HCT116 (cell line): ENCODE measurements around the gene NFAT5. TPM values are rescaled to one million over a fixed set of nuclear protein-coding genes. Genes with fewer than 3 reads are reported as not detected.
A peak's percentile ranks its signal among the peaks of the same experiment; 100 is the strongest.

Source experiments
- ATAC-seq: fragments of 200-7000 bp; cut with Tn5 transposase; 2 replicates; pipeline ENCODE4 v1.9.1; 2020; ENCODE audit warnings: mild to moderate bottlenecking, moderate library complexity
- BruUV-seq: library from RNA; stranded (reverse); fragments of 400-500 nt; replicated peaks from 2 replicates; lab custom pipeline; 2021; lab: Mats Ljungman, UMichigan
- CTCF ChIA-PET: fragments of 300-600 bp; sonication (Branson Sonifier 250); formaldehyde crosslinking; loops from one replicate; lab custom pipeline; 2021; ENCODE audit warnings: antibody characterized with exemption; lab: Charles Lee
- POLR2A ChIA-PET: fragments of 300-600, 350-600 bp; sonication (Branson Sonifier 250); formaldehyde crosslinking; loops from one replicate; lab custom pipeline; 2021; ENCODE audit warnings: antibody characterized with exemption; lab: Charles Lee
- RAD21 ChIA-PET, 2 experiments: fragments of 300-600 bp; sonication (Branson Sonifier 250); formaldehyde crosslinking; loops; one replicate each; lab custom pipeline; 2023; ENCODE audit warnings: low total read pairs in 2 of 2; ENCODE audit not compliant: uncharacterized antibody in 2 of 2, unreplicated experiment in 2 of 2, low non-redundant PET in 1 of 2; lab: Charles Lee
- DNase-seq: peaks from one replicate; pipeline ENCODE4 v3.0.0-alpha.2; 2010; ENCODE audit warnings: low read depth, low spot score
- H2AFZ ChIP-seq: fragments of 200-600 bp; shearing (Covaris generic), sonication (generic); 2 replicates; pipeline ENCODE4 v1.6.1; 2017; ENCODE audit warnings: low read depth, mixed run types, mixed read lengths, antibody characterized with exemption, low read length; ENCODE audit not compliant: poor library complexity, severe bottlenecking
- H3K27ac ChIP-seq: 2 replicates; pipeline ENCODE4 v1.5.1; 2012; ENCODE audit warnings: low read depth, low read length
- H3K27me3 ChIP-seq: fragments of 200-600 bp; sonication (generic); 2 replicates; pipeline ENCODE4 v1.6.1; 2016; ENCODE audit warnings: mixed run types, low read length, mixed read lengths; ENCODE audit not compliant: insufficient read depth
- H3K36me3 ChIP-seq, 2 experiments: fragments of 200-500 bp in 1 of 2; fragments of 200-600 bp in 1 of 2; sonication (Bioruptor generic) in 1 of 2; sonication (generic) in 1 of 2; 2 replicates each; pipeline versions ENCODE4 v1.5.1 to v1.6.1; 2014 to 2016; ENCODE audit warnings: low read length in 2 of 2, inconsistent platforms in 1 of 2, mixed read lengths in 1 of 2, mixed run types in 1 of 2; ENCODE audit not compliant: insufficient read depth in 2 of 2, control insufficient read depth in 1 of 2
- H3K4me1 ChIP-seq, 2 experiments: fragments of 200-600 bp in 1 of 2; sonication (generic) in 1 of 2; 2 replicates each; pipeline versions ENCODE4 v1.5.1 to v1.6.1; 2012 to 2017; ENCODE audit warnings: low read length in 2 of 2, inconsistent platforms in 1 of 2, mild to moderate bottlenecking in 1 of 2, mixed read lengths in 1 of 2, mixed run types in 1 of 2, moderate library complexity in 1 of 2; ENCODE audit not compliant: insufficient read depth in 2 of 2, control insufficient read depth in 1 of 2
- H3K4me2 ChIP-seq: fragments of 200-600 bp; sonication (generic); 2 replicates; pipeline ENCODE4 v1.6.1; 2017; ENCODE audit warnings: mixed run types, low read length, mixed read lengths
- H3K4me3 ChIP-seq, 2 experiments: fragments of 200-600 bp in 1 of 2; sonication (generic) in 1 of 2; replicated peaks in 1 of 2; 2 replicates each; pipeline ENCODE4 v1.5.1; 2011 to 2016; ENCODE audit warnings: low read length in 2 of 2, control low read depth in 1 of 2, low read depth in 1 of 2, mild to moderate bottlenecking in 1 of 2, mixed read lengths in 1 of 2, mixed run types in 1 of 2
- H3K79me2 ChIP-seq: fragments of 200-600 bp; sonication (generic); 2 replicates; pipeline ENCODE4 v1.6.1; 2017; ENCODE audit warnings: mild to moderate bottlenecking, mixed run types, low read length, moderate library complexity, mixed read lengths; ENCODE audit not compliant: insufficient read depth
- H3K9ac ChIP-seq: fragments of 200-600 bp; sonication (generic); 2 replicates; pipeline ENCODE4 v1.6.1; 2016; ENCODE audit warnings: low read length, mixed read lengths
- H3K9me2 ChIP-seq: fragments of 200-600 bp; sonication (generic), shearing (Covaris generic); 2 replicates; pipeline ENCODE4 v1.6.1; 2017; ENCODE audit warnings: mixed run types, mild to moderate bottlenecking, moderate library complexity; ENCODE audit not compliant: insufficient read depth
- H3K9me3 ChIP-seq, 2 experiments: fragments of 200-500 bp in 1 of 2; fragments of 200-600 bp in 1 of 2; sonication (Bioruptor generic) in 1 of 2; sonication (generic) in 1 of 2; 2 replicates each; pipeline ENCODE4 v1.6.1; 2014 to 2017; ENCODE audit warnings: low read length in 2 of 2, mixed read lengths in 2 of 2, inconsistent platforms in 1 of 2, low read depth in 1 of 2, mild to moderate bottlenecking in 1 of 2, mixed run types in 1 of 2, moderate library complexity in 1 of 2; ENCODE audit not compliant: control insufficient read depth in 1 of 2, insufficient read depth in 1 of 2
- H4K20me1 ChIP-seq: fragments of 200-600 bp; sonication (generic), shearing (Covaris generic); 2 replicates; pipeline ENCODE4 v1.6.1; 2017; ENCODE audit warnings: mixed run types, mild to moderate bottlenecking, moderate library complexity; ENCODE audit not compliant: insufficient read depth
- CBX3 ChIP-seq: IDR thresholded peaks from 2 replicates; pipeline ENCODE4 v1.6.1; 2012; ENCODE audit warnings: low read depth
- CTCF ChIP-seq, 3 experiments: fragments of 200-600 bp in 1 of 3; sonication (generic) in 1 of 3; IDR thresholded peaks in 2 of 3; conservative IDR thresholded peaks in 1 of 3; 2 replicates each; pipeline ENCODE4 v1.5.1; 2012 to 2017; ENCODE audit warnings: low read depth in 2 of 3, low read length in 2 of 3, antibody characterized with exemption in 1 of 3, borderline replicate concordance in 1 of 3, control low read depth in 1 of 3, mild to moderate bottlenecking in 1 of 3, mixed read lengths in 1 of 3, mixed run types in 1 of 3, moderate library complexity in 1 of 3; ENCODE audit not compliant: insufficient read depth in 1 of 3
- EGR1 ChIP-seq: IDR thresholded peaks from 2 replicates; pipeline ENCODE4 v1.6.1; 2012; ENCODE audit warnings: low read depth
- ELF1 ChIP-seq: IDR thresholded peaks from 2 replicates; pipeline ENCODE4 v1.6.1; 2012; ENCODE audit warnings: low read depth, borderline replicate concordance
- EZH2phosphoT487 ChIP-seq: fragments of 200-600 bp; IDR thresholded peaks from 2 replicates; pipeline ENCODE4 v1.6.1; 2018; ENCODE audit warnings: antibody characterized with exemption, borderline replicate concordance
- JUND ChIP-seq: IDR thresholded peaks from 2 replicates; pipeline ENCODE4 v1.6.1; 2012
- MAX ChIP-seq: IDR thresholded peaks from 2 replicates; pipeline ENCODE4 v1.6.1; 2012
- ZFX ChIP-seq: fragments of 450-650 bp; IDR thresholded peaks from 2 replicates; pipeline ENCODE4 v1.6.1; 2017
- intact Hi-C: fragments of 100-400 bp; cut with micrococcal nuclease; formaldehyde crosslinking; loops from 2 replicates; pipeline ENCODE4 v1.10.0; 2022
- total RNA-seq: library from RNA; stranded (reverse); gene quantifications from one replicate; pipeline ENCODE4 v1.2.1, GENCODE V29; 2021; ENCODE audit not compliant: unreplicated experiment

Gene NFAT5
- total RNA-seq, 1 experiment from 2014 or later: 67.4 TPM

GRCh38 chr16:69563605-69564580, 1.9 kb upstream of the NFAT5 start:
- peaks cover 9 to 15% of the 10 kb centered on the region in 2 experiments for H3K36me3 ChIP-seq
- H3K4me2 ChIP-seq: peak overlapping the region; percentile 82
- H3K4me1 ChIP-seq: peaks cover 33 to 37% of the 10 kb centered on the region in 2 experiments
- TF ChIP-seq CTCF (IDR thresholded peaks at IDR 0.05 in 2 of 3, conservative IDR thresholded peaks at IDR 0.05 in 1 of 3; ENCODE audit: borderline replicate concordance in 1 of 3, insufficient read depth in 1 of 3, low read depth in 2 of 3, low read length in 2 of 3) (no peak), ELF1 (no peak), ZFX (peak; percentile 14; the same call in 1 of the 2 replicates), EZH2phosphoT487 (no peak), MAX (no peak), CBX3 (no peak), JUND (no peak), EGR1 (no peak)
- ATAC-seq: no peak
- POLR2A ChIA-PET: interaction anchor here (0.6 to 2.3 kb wide), 3 partner anchors 33 to 157 kb away, joined by 4 to 17 read pairs (median 5); no protein-coding TSS in a partner anchor
- intact Hi-C loops: no loop called here
- H3K9me3 ChIP-seq: no peaks in the 10 kb centered on the region
- H3K27me3 ChIP-seq: no peaks in the 10 kb centered on the region
- no peaks in the 10 kb centered on the region for H3K9me2 ChIP-seq
- peak overlapping the region; percentile 90 for H3K9ac ChIP-seq
- no TSS peak for BruUV-seq
- CTCF ChIA-PET: interaction anchor here (1.2 kb wide), 1 partner anchor 166 kb away, joined by 3 read pairs; no protein-coding TSS in a partner anchor
- H3K79me2 ChIP-seq: peaks cover 45% of the 10 kb centered on the region
- H2AFZ ChIP-seq: no peak overlapping the region
- H3K4me3 ChIP-seq: peak overlapping the region; percentile 78 to 91
- peaks cover 12% of the 10 kb centered on the region; the same call in 1 of the 2 replicates for H4K20me1 ChIP-seq
- DNase-seq: no peak
- H3K27ac ChIP-seq: peak overlapping the region; percentile 99
- RAD21 ChIA-PET: no interaction called here
